Dendritic cell treated with granulocyte-macrophage colony-stimulating factor and Interleukin-4, amounts not matched to agents 40 ng/mL and 50 ng/mL, for 4 days (primary cell): ENCODE data around the gene KIF21B.

Source experiments
- H3K27ac Mint-ChIP-seq: one replicate; pipeline ENCODE4 v1.8.0; 2022; ENCODE audit warnings: mild to moderate bottlenecking, mixed read lengths
- H3K27me3 Mint-ChIP-seq: one replicate; pipeline ENCODE4 v1.8.0; 2022; ENCODE audit warnings: mild to moderate bottlenecking, mixed read lengths
- H3K36me3 Mint-ChIP-seq: one replicate; pipeline ENCODE4 v1.8.0; 2022; ENCODE audit warnings: low read depth, mixed read lengths
- H3K4me1 Mint-ChIP-seq: one replicate; pipeline ENCODE4 v1.8.0; 2022; ENCODE audit warnings: low read depth, mixed read lengths
- H3K4me3 Mint-ChIP-seq: one replicate; pipeline ENCODE4 v1.8.0; 2022; ENCODE audit warnings: mild to moderate bottlenecking, moderate library complexity, mixed read lengths
- H3K9me3 Mint-ChIP-seq: one replicate; pipeline ENCODE4 v1.8.0; 2022; ENCODE audit warnings: mixed read lengths
- intact Hi-C: fragments of 100-400 bp; cut with micrococcal nuclease; formaldehyde crosslinking; loops from one replicate; pipeline ENCODE4 v1.15.0; 2022

KIF21B gene

DNA sequence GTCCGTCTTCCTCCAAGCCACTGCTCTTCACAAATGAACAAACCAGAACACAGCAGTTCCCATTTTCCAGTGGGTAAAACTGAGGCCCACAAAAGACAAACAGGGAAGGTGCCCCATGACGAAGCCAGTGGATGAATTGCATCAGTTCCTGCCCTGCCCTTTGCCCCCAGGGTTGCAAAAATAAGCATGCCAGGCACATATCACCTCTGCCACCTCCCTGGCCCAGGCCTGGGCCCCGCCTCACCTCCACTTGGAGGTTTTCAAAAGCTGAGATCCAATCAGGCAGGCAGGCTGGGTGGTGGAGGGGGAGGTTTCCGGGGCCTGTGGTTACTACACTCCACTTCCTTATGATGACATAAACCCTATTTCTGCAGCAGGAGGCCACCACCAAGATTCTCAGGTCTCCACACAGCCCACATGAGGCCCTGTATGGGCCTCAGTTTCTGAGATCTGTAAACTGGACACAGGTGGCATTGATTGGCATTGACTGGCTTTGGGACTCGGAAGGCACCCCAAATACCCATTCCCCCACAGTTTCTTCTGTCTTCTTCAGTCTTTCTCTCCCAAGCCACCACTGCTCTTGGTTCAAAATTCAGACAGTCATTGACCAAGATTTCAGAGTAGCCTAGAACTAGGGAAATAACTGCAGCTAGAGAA is 4.1 kb downstream of the KIF21B start:
- Mint-ChIP-seq H3K4me1 (peaks cover 84% of the 10 kb centered on the region), H3K27me3 (peaks cover 16% of the 10 kb centered on the region), H3K9me3 (no peaks in the 10 kb centered on the region), H3K27ac (peak overlapping the region; percentile 81), H3K36me3 (no peaks in the 10 kb centered on the region), H3K4me3 (no peak overlapping the region)
- intact Hi-C loops, result no loop called here

DNA sequence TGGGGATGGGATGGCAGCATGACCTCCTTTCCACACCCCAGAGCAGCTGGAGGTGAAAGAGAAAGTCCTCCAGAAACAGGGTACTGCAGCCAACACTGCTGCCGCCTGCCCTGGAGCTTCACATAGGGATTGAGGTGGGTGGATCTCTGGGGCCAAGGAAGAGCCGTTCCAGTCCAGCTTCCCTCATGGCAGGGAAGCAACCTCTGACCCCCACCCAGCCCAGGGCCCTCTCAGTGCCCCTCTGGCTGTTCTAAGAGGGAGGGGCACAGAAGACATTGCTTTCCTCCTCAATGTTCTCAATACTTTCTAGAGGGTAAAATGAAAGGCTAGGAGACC is 5.7 kb downstream of the KIF21B start:
- Mint-ChIP-seq H3K36me3 (no peaks in the 10 kb centered on the region), H3K4me1 (peaks cover 94% of the 10 kb centered on the region), H3K9me3 (no peaks in the 10 kb centered on the region), H3K27me3 (peaks cover 17% of the 10 kb centered on the region), H3K4me3 (no peak overlapping the region), H3K27ac (no peak overlapping the region)
- intact Hi-C loops, result no loop called here

DNA sequence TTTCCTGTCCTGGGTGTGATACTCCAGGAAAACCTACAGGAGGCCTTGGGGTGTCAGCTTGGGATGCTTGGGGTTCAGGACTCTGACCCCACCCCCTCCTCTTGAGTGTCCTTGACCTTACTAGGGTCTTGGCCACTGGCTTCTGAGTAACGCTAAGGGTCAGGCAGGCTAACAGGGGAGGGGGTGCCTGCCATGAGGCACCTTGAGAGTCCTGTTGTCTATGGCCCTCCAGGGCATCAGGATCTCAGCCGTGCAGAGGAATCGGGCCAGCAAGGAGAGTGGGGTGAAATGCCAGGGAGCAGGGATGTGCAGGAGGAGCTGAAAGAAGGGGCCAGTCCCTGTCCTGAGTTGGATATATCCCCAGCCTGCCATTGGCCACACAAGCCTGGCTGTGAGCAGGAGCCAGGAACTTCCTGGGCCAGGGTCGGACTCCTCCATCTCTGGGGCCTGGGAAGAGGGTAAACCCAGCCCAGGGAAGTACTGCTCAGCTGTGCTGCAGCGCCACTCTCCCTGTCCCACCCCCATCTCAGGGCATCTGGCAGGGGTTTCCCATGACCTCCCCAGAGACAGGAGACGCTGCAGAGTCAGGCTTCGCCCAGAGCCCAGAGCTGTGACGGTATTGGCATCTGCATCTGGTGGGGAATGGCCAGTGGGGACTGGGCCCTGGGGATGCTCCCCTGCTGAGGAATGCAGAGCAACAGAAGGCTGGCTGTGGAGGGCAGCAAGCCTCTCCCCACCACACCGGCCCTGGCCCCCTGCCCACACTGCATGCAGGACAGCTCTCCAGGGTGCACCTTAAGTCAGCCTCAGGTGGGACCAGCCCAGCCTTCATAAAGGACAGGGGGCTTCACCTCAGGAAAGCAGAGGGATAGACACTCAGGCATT is 6.3 kb downstream of the KIF21B start:
- Mint-ChIP-seq H3K4me1 (peaks cover 92% of the 10 kb centered on the region), H3K27me3 (peaks cover 13% of the 10 kb centered on the region), H3K9me3 (no peaks in the 10 kb centered on the region), H3K4me3 (no peak overlapping the region), H3K27ac (peak overlapping the region; percentile 73), H3K36me3 (no peaks in the 10 kb centered on the region)
- intact Hi-C loops, result no loop called here

DNA sequence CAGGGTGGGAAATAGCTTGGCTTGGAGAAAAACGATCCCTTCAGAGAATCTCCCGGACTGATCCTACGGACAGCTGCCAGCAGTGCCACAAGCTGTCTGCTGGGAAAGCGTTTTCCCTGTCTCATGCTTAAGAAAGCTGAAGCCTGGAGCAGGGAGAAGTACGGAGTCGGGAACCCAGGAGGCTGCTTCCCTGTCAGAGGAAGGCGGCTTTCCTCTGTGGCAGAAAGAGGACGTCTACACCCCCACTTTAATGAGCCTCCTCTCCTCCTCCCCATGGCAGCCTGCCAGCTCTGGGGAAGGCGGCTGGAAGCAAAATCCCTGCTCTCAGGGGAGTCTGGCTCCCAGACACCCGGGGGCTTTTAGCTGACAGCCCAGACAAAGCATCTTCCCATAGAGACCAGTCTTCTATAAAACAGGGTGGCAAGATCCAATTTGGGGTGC is 7.3 kb downstream of the KIF21B start:
- no peaks in the 10 kb centered on the region for H3K9me3 Mint-ChIP-seq
- peaks cover 23% of the 10 kb centered on the region for H3K27me3 Mint-ChIP-seq
- no peaks in the 10 kb centered on the region for H3K36me3 Mint-ChIP-seq
- H3K4me3 Mint-ChIP-seq, result no peak overlapping the region
- peaks cover 82% of the 10 kb centered on the region for H3K4me1 Mint-ChIP-seq
- intact Hi-C loops, result no loop called here
- peak overlapping the region; percentile 73 for H3K27ac Mint-ChIP-seq

DNA sequence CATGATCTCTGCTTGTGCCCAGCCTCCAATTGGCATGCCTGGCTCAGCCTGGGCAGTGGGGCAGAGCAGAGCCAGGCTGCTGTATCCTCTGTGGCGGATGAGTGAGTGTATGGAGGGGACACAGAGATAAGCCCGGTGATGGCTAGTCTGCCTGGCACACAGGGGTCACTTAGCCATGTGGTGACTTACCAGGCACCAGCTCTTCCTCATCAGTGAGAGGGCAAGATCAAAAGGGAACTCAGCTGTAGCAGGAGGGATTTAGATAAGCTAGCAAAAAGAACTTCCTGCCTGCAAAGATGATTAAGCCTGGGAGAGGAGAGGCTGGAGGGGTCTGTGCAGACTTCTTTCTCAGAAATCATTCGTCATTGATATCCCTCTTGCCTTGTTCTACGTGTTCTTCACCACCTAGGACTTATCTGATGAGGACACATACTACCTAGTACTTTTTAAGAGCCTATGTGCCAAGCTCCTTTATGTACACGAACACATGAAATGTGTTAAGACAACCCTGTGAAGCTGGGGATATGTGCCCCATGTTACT is 7.9 kb downstream of the KIF21B start:
- no peaks in the 10 kb centered on the region for H3K9me3 Mint-ChIP-seq
- intact Hi-C loops, result no loop called here
- peaks cover 76% of the 10 kb centered on the region for H3K4me1 Mint-ChIP-seq
- H3K4me3 Mint-ChIP-seq, result no peak overlapping the region
- no peaks in the 10 kb centered on the region for H3K36me3 Mint-ChIP-seq
- H3K27ac Mint-ChIP-seq, result peak overlapping the region; percentile 73
- H3K27me3 Mint-ChIP-seq, result peaks cover 23% of the 10 kb centered on the region

DNA sequence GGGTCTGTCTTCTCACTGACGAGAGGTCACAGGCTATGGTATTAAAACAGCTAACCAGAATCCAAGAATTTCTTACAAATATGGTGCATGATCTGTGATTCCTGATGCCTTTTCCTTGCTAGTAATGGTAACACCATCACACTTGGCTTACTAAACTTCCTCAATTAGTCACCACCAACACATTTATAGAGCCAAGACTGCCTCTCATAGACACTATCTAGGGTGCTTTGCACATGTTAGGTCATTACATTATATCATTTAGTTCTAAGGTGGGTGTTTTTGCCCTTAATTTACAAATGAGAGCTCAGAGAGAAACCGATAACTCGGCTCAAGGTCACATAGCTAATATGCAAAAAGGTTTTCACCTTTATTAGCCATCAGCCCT is 8.7 kb downstream of the KIF21B start:
- intact Hi-C loops, result no loop called here
- H3K4me3 Mint-ChIP-seq, result no peak overlapping the region
- H3K27ac Mint-ChIP-seq, result peak overlapping the region; percentile 59
- H3K36me3 Mint-ChIP-seq, result no peaks in the 10 kb centered on the region
- no peaks in the 10 kb centered on the region for H3K9me3 Mint-ChIP-seq
- H3K27me3 Mint-ChIP-seq, result peaks cover 23% of the 10 kb centered on the region
- H3K4me1 Mint-ChIP-seq, result peaks cover 68% of the 10 kb centered on the region

DNA sequence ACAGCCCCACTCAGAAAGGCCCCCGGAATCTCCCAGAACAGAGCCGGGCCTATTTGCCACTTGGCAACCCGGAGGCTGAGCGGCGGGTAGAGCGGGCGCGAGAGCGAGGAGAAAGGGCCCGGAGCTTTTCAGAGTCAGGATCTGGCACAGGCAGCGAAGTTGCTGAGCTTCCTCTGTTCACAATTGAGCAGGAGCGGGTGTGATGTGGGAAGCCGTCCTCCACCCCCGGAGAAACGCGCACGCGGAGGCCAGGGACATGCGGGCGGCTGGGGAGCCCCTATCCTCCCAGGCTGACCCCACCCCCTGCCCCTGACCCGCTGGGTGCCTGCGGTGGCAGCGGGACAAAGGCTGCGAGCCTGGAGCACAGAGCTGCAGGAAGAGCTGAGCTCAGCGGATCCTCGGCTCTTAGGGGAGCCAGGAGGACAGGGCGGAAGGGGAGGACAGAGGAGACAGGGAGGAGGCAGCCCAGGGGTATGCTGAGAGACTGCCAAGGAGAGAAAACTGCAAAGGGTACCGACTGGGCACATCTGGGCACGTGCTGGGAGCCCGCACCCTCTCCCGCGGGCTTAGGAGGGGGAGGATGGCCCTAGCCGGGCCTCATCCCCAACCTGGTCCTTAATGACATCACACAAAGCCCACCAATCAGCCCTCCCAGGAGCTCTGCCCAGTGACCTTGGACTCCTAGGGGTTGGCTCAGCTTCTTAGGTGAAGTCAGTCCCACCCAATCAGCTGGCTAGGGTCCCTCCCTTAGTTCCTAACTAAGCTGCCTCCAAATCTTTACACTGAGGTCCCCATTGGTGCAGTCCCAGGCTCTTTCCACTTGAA is 9.3 kb downstream of the KIF21B start:
- Mint-ChIP-seq H3K27ac (peak overlapping the region; percentile 59), H3K9me3 (no peaks in the 10 kb centered on the region), H3K4me1 (peaks cover 62% of the 10 kb centered on the region), H3K36me3 (no peaks in the 10 kb centered on the region), H3K27me3 (peaks cover 23% of the 10 kb centered on the region), H3K4me3 (no peak overlapping the region)
- intact Hi-C loops, result no loop called here

DNA sequence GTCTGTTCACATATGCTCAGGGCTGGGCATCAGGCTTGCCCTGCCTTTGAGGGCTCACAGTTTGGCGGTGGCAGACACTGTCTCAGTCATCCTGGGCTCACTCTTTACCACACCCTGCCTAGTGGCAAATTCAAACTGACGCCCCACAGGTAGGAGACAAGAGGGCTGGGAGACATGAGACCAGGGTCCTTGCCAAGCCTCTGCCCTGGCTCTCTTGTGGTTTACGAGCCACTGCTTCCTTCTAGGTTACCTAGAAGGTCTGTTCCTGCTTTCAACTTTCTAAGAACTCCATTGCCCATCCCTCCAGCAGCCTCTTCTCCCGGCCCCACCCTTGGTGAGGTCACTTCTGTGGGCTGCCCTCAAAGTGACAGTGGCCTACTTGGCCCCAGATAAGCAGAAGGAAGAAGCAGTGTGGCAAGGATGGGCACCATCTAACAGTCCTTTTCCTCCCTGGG is 10.5 kb downstream of the KIF21B start:
- H3K27me3 Mint-ChIP-seq, result peaks cover 22% of the 10 kb centered on the region
- no peak overlapping the region for H3K4me3 Mint-ChIP-seq
- intact Hi-C loops, result no loop called here
- H3K27ac Mint-ChIP-seq, result peak overlapping the region; percentile 59
- peaks cover 54% of the 10 kb centered on the region for H3K4me1 Mint-ChIP-seq
- H3K9me3 Mint-ChIP-seq, result no peaks in the 10 kb centered on the region
- H3K36me3 Mint-ChIP-seq, result no peaks in the 10 kb centered on the region

DNA sequence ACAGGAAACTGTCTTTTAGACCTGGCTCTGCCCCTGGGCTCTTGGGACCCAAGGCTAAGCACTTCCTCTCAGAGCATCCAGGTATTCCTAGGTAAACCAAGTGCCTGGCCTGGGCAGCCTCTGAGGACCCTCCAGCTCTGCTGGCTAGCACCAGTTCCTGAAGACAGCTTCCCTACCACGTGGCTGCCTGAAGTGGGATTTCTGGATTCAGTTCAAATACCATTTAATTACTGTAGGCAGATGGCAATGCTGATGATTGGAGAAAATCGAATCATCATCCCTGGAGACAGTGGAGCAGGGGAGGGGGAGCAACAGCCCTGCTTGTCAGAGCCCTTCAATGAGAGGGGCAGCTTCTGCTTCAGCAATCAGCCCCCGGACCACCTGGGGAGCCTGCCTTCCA is 11.9 kb downstream of the KIF21B start:
- Mint-ChIP-seq H3K36me3 (no peaks in the 10 kb centered on the region), H3K4me1 (peaks cover 39% of the 10 kb centered on the region), H3K27me3 (peaks cover 14% of the 10 kb centered on the region), H3K9me3 (no peaks in the 10 kb centered on the region), H3K4me3 (no peak overlapping the region), H3K27ac (no peak overlapping the region)
- intact Hi-C loops, result no loop called here

DNA sequence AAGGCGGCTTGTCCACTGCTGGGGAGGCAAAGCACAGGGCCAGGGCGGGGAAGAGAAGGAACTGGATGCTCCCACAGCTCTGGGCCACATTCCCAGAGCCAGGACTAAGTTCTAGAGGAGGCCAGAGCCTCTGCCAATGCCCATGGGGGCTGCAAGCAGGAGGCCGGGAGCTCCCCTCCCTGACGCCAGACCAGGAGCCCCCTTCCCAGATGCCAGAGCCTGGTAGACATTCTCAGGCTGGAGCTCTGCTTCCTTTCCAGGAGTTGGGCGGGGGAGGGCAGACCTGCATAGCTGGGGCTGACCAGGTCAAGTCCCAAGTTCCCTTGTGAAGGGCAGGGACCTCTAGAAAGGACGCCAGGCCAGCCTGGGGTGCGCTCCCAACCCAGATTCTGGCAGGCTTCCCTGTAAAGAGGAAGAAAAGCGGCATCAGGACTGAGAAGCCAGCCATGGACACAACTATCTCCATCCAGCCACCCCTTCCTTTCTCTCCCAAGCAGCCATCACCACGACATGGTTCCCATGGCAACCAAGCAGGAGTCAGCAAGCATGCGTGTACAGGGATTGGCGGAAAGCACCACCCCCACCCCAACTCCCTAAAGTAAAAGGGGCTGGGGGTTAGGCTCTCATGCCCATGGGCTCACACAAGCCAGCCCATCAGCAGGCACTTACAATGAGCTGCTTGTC is 13.4 kb downstream of the KIF21B start:
- Mint-ChIP-seq H3K4me3 (no peak overlapping the region), H3K27me3 (peaks cover 14% of the 10 kb centered on the region), H3K4me1 (peaks cover 25% of the 10 kb centered on the region), H3K27ac (no peak overlapping the region), H3K36me3 (no peaks in the 10 kb centered on the region), H3K9me3 (no peaks in the 10 kb centered on the region)
- intact Hi-C loops, result no loop called here

DNA sequence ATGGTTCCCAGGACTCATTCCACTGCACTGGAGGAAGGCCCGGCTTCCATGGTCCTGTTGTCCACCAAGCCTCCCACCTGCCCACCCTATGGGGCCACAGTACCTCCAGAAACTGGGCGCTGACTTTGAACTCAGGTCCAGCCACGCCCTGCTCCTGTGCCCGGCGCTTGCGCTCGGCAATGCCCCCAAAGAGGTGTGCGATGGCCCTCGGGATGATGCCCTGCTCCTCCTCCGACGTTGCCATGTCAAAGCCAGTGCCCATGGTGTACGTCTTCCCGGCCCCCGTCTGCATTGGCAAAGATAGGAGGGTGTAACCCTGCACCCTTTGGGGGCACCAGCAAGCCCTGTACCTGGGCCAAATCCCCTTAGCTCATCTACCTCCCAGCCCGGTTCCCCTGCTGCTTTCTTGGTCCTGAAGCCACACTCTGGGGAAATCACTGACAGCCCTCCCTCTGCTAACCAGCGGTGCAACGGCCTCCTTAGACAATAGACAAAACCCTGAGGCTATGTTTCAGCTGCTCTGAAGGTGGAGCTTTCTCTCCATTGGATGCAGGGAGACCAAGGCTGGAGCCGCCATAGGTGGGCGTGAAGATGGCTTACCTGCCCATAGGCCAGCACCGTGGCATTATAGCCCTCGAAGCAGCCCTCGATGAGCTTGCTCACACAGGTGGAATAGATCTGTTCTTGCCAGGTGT is 14.7 kb downstream of the KIF21B start:
- Mint-ChIP-seq H3K27me3 (peaks cover 14% of the 10 kb centered on the region), H3K27ac (no peak overlapping the region), H3K4me1 (peaks cover 14% of the 10 kb centered on the region), H3K36me3 (no peaks in the 10 kb centered on the region), H3K4me3 (no peak overlapping the region), H3K9me3 (no peaks in the 10 kb centered on the region)
- intact Hi-C loops, result no loop called here

DNA sequence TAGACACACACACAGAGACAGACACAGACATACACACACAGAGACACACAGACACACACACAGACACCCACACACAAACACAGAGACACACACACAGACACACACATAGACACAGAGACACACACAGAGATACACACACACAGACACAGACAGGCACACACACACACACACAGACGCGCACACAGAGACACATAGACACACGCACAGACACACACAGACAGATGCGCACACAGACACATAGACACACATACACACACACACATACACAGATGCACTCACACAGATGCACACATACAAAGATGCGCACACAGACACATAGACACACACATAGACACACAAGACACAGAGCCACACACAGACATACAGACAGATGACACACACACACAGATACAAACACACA is 16.0 kb downstream of the KIF21B start:
- H3K27me3 Mint-ChIP-seq, result peaks cover 10% of the 10 kb centered on the region
- H3K4me3 Mint-ChIP-seq, result no peak overlapping the region
- intact Hi-C loops, result no loop called here

DNA sequence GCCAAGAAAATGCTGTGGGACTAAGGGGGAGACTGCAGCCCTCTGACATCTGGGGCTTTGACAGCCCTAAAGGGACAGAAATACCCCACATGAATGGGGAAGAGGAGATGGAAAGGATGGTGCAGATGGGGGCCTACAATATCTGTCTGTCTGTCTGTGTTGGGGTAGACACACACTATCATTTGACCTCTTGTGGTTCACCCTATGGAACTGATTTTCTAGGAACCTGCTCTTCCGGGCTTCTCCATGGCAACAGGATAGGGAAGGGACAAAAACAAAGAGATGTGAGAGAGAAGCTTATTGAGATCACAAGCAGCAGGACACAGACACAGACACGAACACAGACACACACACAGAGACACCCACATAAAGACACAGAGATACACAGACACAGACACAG is 17.1 kb downstream of the KIF21B start:
- intact Hi-C loops, result no loop called here
- peaks cover 6% of the 10 kb centered on the region for H3K36me3 Mint-ChIP-seq
- peaks cover 3% of the 10 kb centered on the region for H3K27me3 Mint-ChIP-seq
- H3K4me1 Mint-ChIP-seq, result no peaks in the 10 kb centered on the region
- H3K27ac Mint-ChIP-seq, result no peak overlapping the region
- no peaks in the 10 kb centered on the region for H3K9me3 Mint-ChIP-seq
- H3K4me3 Mint-ChIP-seq, result no peak overlapping the region

More for the DNA sequence above, 16.0 kb downstream of the KIF21B start:
- peaks cover under 1% of the 10 kb centered on the region for H3K36me3 Mint-ChIP-seq
- H3K27ac Mint-ChIP-seq, result no peak overlapping the region
- H3K4me1 Mint-ChIP-seq, result peaks cover under 1% of the 10 kb centered on the region
- no peaks in the 10 kb centered on the region for H3K9me3 Mint-ChIP-seq
